Mesendoderm (in vitro differentiated cells): Measurements from ENCODE around the gene ADAMTS16.

Experiments
- DNase-seq: peaks from one replicate; pipeline ENCODE4 v3.0.0; 2013
- H2AK5ac ChIP-seq: 2 replicates; pipeline ENCODE4 v1.6.1; 2013; ENCODE audit warnings: low read length, inconsistent platforms
- H2BK120ac ChIP-seq: 2 replicates; pipeline ENCODE4 v1.6.1; 2013; ENCODE audit warnings: low read depth, mild to moderate bottlenecking, low read length, moderate library complexity, mixed read lengths
- H2BK15ac ChIP-seq: replicated peaks from 2 replicates; pipeline ENCODE4 v1.6.1; 2013; ENCODE audit warnings: low read depth, mild to moderate bottlenecking, moderate library complexity
- H2BK5ac ChIP-seq: 2 replicates; pipeline ENCODE4 v1.6.1; 2013; ENCODE audit warnings: low read length, inconsistent platforms
- H3K18ac ChIP-seq: 2 replicates; pipeline ENCODE4 v1.6.1; 2013; ENCODE audit warnings: mild to moderate bottlenecking, low read length, mixed read lengths
- H3K23ac ChIP-seq: one replicate; pipeline ENCODE4 v1.6.1; 2013; ENCODE audit warnings: low read length
- H3K27ac ChIP-seq: 2 replicates; pipeline ENCODE4 v1.5.1; 2013; ENCODE audit warnings: low read depth, mild to moderate bottlenecking, inconsistent platforms, low read length, moderate library complexity
- H3K27me3 ChIP-seq: 2 replicates; pipeline ENCODE4 v1.6.1; 2013; ENCODE audit warnings: low read length, control low read depth, mild to moderate bottlenecking, inconsistent platforms; ENCODE audit not compliant: insufficient read depth, poor library complexity
- H3K36me3 ChIP-seq: 2 replicates; pipeline ENCODE4 v1.6.1; 2013; ENCODE audit warnings: low read length, inconsistent platforms; ENCODE audit not compliant: control insufficient read depth, insufficient read depth
- H3K4ac ChIP-seq: one replicate; pipeline ENCODE4 v1.6.1; 2013; ENCODE audit warnings: low read depth, mild to moderate bottlenecking, low read length, moderate library complexity
- H3K4me1 ChIP-seq: 2 replicates; pipeline ENCODE4 v1.6.1; 2013; ENCODE audit warnings: low read depth, low read length, inconsistent platforms; ENCODE audit not compliant: control insufficient read depth
- H3K4me2 ChIP-seq: 2 replicates; pipeline ENCODE4 v1.6.1; 2013; ENCODE audit warnings: low read length
- H3K4me3 ChIP-seq: 2 replicates; pipeline ENCODE4 v1.5.1; 2013; ENCODE audit warnings: mild to moderate bottlenecking, low read length
- H3K56ac ChIP-seq: one replicate; pipeline ENCODE4 v1.6.1; 2013; ENCODE audit warnings: low read length
- H3K79me1 ChIP-seq: 2 replicates; pipeline ENCODE4 v1.6.1; 2013; ENCODE audit warnings: low read length, inconsistent platforms
- H3K79me2 ChIP-seq: 2 replicates; pipeline ENCODE4 v1.6.1; 2013; ENCODE audit warnings: mild to moderate bottlenecking, low read length; ENCODE audit not compliant: control insufficient read depth, insufficient read depth
- H3K9ac ChIP-seq: 2 replicates; pipeline ENCODE4 v1.6.1; 2013; ENCODE audit warnings: low read length, inconsistent platforms
- H4K5ac ChIP-seq: one replicate; pipeline ENCODE4 v1.6.1; 2013; ENCODE audit warnings: low read length
- H4K8ac ChIP-seq: one replicate; pipeline ENCODE4 v1.6.1; 2013; ENCODE audit warnings: low read depth, mild to moderate bottlenecking, control low read depth, low read length, moderate library complexity
- WGBS: extraction: QIAGEN DNeasy Blood & Tissue Kit; methylation state at CpG from one replicate; pipeline ENCODE4 v1.1.7; 2013; ENCODE audit warnings: low lambda C conversion rate, missing lambda C conversion rate; ENCODE audit not compliant: insufficient coverage; ENCODE audit errors: extremely low coverage; 5-methylcytosine and 5-hydroxymethylcytosine counted together

ADAMTS16 gene

DNA sequence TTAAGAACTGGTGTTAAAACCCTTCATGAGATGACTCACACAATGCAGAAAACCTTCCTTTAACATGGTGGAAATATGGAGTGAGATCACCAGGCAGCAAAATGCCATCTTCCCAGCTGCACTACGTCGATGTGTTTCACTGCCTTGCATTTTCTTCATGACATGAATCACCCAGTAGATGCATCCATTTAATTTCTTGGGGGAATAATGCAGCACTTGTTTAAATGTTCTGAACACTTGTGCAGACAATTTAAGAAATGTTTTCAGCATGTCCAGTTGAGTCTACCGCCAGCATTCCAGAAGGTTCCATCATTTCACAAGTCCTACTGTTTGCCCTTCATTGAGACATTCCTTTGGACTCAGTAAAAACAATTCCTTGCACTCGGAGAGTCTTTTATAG is 81.6 kb downstream of the ADAMTS16 start:
- Histone ChIP-seq H3K23ac (no peak overlapping the region), H3K27ac (no peak overlapping the region), H4K5ac (no peak overlapping the region), H3K4ac (no peak overlapping the region), H3K79me2 (no peaks in the 10 kb centered on the region), H3K4me1 (no peaks in the 10 kb centered on the region), H3K18ac (no peak overlapping the region), H4K8ac (no peak overlapping the region), H2BK120ac (no peak overlapping the region), H3K9ac (no peak overlapping the region), H3K4me3 (no peak overlapping the region), H3K4me2 (no peak overlapping the region), H3K56ac (no peak overlapping the region), H3K79me1 (no peaks in the 10 kb centered on the region), H2AK5ac (no peak overlapping the region), H3K27me3 (no peaks in the 10 kb centered on the region), H2BK5ac (no peak overlapping the region), H2BK15ac (no peak overlapping the region), H3K36me3 (no peaks in the 10 kb centered on the region)
- no CpG with 5 or more reads among the region's 4 CpGs for WGBS
- DNase-seq, result no peak

DNA sequence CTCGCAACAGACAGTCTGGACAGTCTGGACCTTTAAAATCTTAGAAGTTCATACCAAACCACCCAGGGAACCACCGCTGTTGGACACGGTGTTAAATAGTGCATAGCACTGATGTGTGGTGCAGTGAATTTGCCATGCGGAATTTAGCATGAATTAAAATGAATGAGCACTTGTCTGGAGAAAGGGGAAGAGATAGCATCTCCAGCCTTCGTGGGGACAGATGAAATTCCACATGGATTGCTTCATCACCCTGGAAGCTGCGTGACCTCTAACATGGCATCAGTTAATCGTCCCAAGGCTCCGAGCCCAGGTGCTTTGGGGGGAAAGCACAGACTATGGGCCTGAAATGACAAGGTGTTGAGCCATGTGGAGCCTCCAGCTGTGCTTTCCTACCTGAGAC is 91.4 kb downstream of the ADAMTS16 start:
- Histone ChIP-seq H3K4me3 (no peak overlapping the region), H3K9ac (no peak overlapping the region), H3K79me1 (no peaks in the 10 kb centered on the region), H3K56ac (no peak overlapping the region), H3K79me2 (no peaks in the 10 kb centered on the region), H3K4me2 (no peak overlapping the region), H3K27ac (no peak overlapping the region), H3K23ac (no peak overlapping the region), H2BK15ac (no peak overlapping the region), H3K18ac (no peak overlapping the region), H3K4ac (no peak overlapping the region), H2BK120ac (no peak overlapping the region), H3K27me3 (no peaks in the 10 kb centered on the region), H3K36me3 (no peaks in the 10 kb centered on the region), H2AK5ac (no peak overlapping the region), H4K5ac (no peak overlapping the region), H2BK5ac (no peak overlapping the region), H4K8ac (no peak overlapping the region), H3K4me1 (no peaks in the 10 kb centered on the region)
- WGBS, result no CpG with 5 or more reads among the region's 8 CpGs
- DNase-seq, result peak; percentile 56

DNA sequence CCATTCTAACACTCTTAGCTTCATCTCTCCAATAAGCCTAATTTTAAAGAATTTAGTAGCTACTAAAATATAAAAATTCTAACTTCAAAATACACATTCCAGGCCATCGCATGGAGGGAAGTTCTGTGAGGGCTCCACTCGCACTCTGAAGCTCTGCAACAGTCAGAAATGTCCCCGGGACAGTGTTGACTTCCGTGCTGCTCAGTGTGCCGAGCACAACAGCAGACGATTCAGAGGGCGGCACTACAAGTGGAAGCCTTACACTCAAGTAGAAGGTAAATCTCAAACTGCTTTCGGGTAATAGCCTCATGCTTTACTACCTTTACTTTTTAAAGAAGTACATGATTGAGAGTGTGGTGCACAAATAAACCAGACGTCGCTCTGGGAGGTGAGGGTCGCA is 94.8 kb downstream of the ADAMTS16 start:
- no peaks in the 10 kb centered on the region for H3K4me1 ChIP-seq
- no peak overlapping the region for H3K27ac ChIP-seq
- H2BK15ac ChIP-seq, result no peak overlapping the region
- no peaks in the 10 kb centered on the region for H3K79me2 ChIP-seq
- 100% methylated on average over 1 of the region's 11 CpGs for WGBS
- no peak overlapping the region for H2BK120ac ChIP-seq
- H3K18ac ChIP-seq, result no peak overlapping the region
- no peaks in the 10 kb centered on the region for H3K27me3 ChIP-seq
- H3K4ac ChIP-seq, result no peak overlapping the region
- H4K5ac ChIP-seq, result no peak overlapping the region
- no peak overlapping the region for H3K4me2 ChIP-seq
- no peaks in the 10 kb centered on the region for H3K79me1 ChIP-seq
- no peak overlapping the region for H3K4me3 ChIP-seq
- H3K56ac ChIP-seq, result no peak overlapping the region
- no peak overlapping the region for H2AK5ac ChIP-seq
- no peak overlapping the region for H4K8ac ChIP-seq
- no peak overlapping the region for H3K9ac ChIP-seq
- no peak for DNase-seq
- no peaks in the 10 kb centered on the region for H3K36me3 ChIP-seq
- H2BK5ac ChIP-seq, result no peak overlapping the region
- no peak overlapping the region for H3K23ac ChIP-seq

DNA sequence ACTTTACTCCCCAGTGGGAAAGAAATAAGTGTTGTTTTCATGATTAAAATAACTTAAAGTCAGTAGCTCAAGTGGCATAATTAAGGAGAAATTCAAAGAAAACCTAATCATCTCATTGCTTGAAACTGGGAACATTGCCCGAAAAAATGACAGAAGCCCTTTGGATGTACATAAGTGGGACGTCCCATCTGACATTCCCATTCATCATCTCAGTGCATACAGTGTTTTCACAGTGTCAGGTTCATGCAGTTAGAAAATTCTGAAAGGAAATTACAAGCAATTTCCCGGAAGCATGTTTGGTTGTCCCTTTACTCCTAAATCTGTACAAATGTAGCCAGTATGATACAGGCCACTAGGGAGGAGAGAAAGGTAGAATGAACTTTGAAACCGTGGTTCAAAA is 95.6 kb downstream of the ADAMTS16 start:
- no peaks in the 10 kb centered on the region for H3K36me3 ChIP-seq
- H4K5ac ChIP-seq, result no peak overlapping the region
- no peak overlapping the region for H2AK5ac ChIP-seq
- no peaks in the 10 kb centered on the region for H3K79me1 ChIP-seq
- H3K4me2 ChIP-seq, result no peak overlapping the region
- H3K27me3 ChIP-seq, result no peaks in the 10 kb centered on the region
- no peak overlapping the region for H3K27ac ChIP-seq
- no CpG with 5 or more reads among the region's 4 CpGs for WGBS
- no peaks in the 10 kb centered on the region for H3K79me2 ChIP-seq
- H3K4me1 ChIP-seq, result no peaks in the 10 kb centered on the region
- DNase-seq, result no peak
- no peak overlapping the region for H3K56ac ChIP-seq
- no peak overlapping the region for H4K8ac ChIP-seq
- no peak overlapping the region for H2BK5ac ChIP-seq
- no peak overlapping the region for H2BK120ac ChIP-seq
- H3K9ac ChIP-seq, result no peak overlapping the region
- H2BK15ac ChIP-seq, result no peak overlapping the region
- H3K23ac ChIP-seq, result no peak overlapping the region
- H3K4ac ChIP-seq, result no peak overlapping the region
- H3K18ac ChIP-seq, result no peak overlapping the region
- no peak overlapping the region for H3K4me3 ChIP-seq

DNA sequence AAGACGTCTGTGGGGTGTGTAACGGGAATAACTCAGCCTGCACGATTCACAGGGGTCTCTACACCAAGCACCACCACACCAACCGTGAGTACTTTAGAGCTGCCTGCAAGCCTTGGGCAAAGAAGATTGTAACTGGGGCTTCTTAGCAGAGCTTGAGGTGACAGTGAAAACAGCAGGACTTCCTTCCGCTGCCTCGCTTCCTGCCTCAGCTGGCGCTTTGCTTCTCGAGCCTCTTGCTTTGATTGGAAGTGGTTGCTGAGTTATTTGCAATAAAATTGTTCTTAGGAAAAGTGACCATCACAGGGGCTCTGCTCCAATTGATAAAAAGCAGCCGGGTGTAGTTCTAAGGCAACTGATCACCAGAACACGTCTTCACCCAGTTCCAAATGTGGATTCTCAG is 99.1 kb downstream of the ADAMTS16 start:
- Histone ChIP-seq H2AK5ac (no peak overlapping the region), H3K4me2 (no peak overlapping the region), H3K79me1 (no peaks in the 10 kb centered on the region), H2BK120ac (no peak overlapping the region), H4K5ac (no peak overlapping the region), H2BK5ac (no peak overlapping the region), H3K23ac (no peak overlapping the region), H3K56ac (no peak overlapping the region), H4K8ac (no peak overlapping the region), H3K27me3 (no peaks in the 10 kb centered on the region), H3K36me3 (no peaks in the 10 kb centered on the region), H2BK15ac (no peak overlapping the region), H3K4me3 (no peak overlapping the region), H3K4me1 (no peaks in the 10 kb centered on the region), H3K4ac (no peak overlapping the region), H3K27ac (no peak overlapping the region), H3K79me2 (no peaks in the 10 kb centered on the region), H3K9ac (no peak overlapping the region), H3K18ac (no peak overlapping the region)
- peak; percentile 24 for DNase-seq
- WGBS, result no CpG with 5 or more reads among the region's 10 CpGs

DNA sequence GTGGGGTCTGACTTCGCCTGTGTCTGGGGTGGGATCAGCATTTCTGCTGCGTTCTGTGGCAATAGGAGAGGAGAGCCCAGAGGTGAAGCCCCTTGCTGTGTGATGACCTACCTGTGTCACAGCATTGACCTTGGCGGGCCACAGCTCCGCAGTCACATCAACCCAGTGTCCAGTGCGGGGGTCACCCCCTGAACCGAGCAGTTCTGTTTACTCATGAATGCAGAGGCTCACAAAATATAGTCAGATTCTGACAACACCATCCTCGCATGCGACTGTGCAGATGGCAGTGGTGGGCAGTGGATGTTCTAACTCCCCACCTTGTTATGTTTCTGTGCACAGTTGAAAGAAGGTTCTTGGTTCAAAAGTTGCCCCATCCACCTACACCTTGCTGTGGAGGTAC is 100.1 kb downstream of the ADAMTS16 start:
- Histone ChIP-seq H3K36me3 (no peaks in the 10 kb centered on the region), H3K56ac (no peak overlapping the region), H3K18ac (no peak overlapping the region), H2BK120ac (no peak overlapping the region), H3K27ac (no peak overlapping the region), H3K23ac (no peak overlapping the region), H3K79me2 (no peaks in the 10 kb centered on the region), H2BK15ac (no peak overlapping the region), H3K4me3 (no peak overlapping the region), H2AK5ac (no peak overlapping the region), H3K27me3 (no peaks in the 10 kb centered on the region), H2BK5ac (no peak overlapping the region), H3K4me1 (no peaks in the 10 kb centered on the region), H3K4me2 (no peak overlapping the region), H3K9ac (no peak overlapping the region), H4K5ac (no peak overlapping the region), H4K8ac (no peak overlapping the region), H3K79me1 (no peaks in the 10 kb centered on the region), H3K4ac (no peak overlapping the region)
- WGBS, result no CpG with 5 or more reads among the region's 8 CpGs
- no peak for DNase-seq
